GM23338 (cell line): ENCODE results near the gene PAM16. TPM values are rescaled to one million over a fixed set of nuclear protein-coding genes. Genes with fewer than 3 reads are reported as not detected.

Experiments used
- ATAC-seq: fragments of 200-7000 bp; cut with Tn5 transposase; 3 replicates; pipeline ENCODE4 v1.9.1; 2020
- DNase-seq: peaks from one replicate; pipeline ENCODE4 v3.0.0-alpha.2; 2015; ENCODE audit warnings: low spot score
- H2AFZ ChIP-seq: fragments of 200-600 bp; sonication (generic); 2 replicates; pipeline ENCODE4 v1.8.0; 2016; ENCODE audit warnings: antibody characterized with exemption, mild to moderate bottlenecking, moderate library complexity
- H3F3A ChIP-seq: fragments of 200-600 bp; sonication (generic); replicated peaks from 2 replicates; pipeline ENCODE4 v1.8.0; 2017; ENCODE audit warnings: antibody characterized with exemption, mixed run types, low read depth
- H3K27ac ChIP-seq: fragments of 200-600 bp; sonication (generic); 2 replicates; pipeline ENCODE4 v1.6.1; 2016; ENCODE audit warnings: low read depth
- H3K27me3 ChIP-seq: fragments of 200-600 bp; sonication (generic); 2 replicates; pipeline ENCODE4 v1.8.0; 2016; ENCODE audit warnings: mild to moderate bottlenecking, mixed run types, moderate library complexity; ENCODE audit not compliant: insufficient read depth
- H3K36me3 ChIP-seq: fragments of 200-600 bp; sonication (generic); 2 replicates; pipeline ENCODE4 v1.8.0; 2016; ENCODE audit warnings: mild to moderate bottlenecking; ENCODE audit not compliant: insufficient read depth
- H3K4me1 ChIP-seq: fragments of 200-600 bp; sonication (generic); 2 replicates; pipeline ENCODE4 v1.8.0; 2016; ENCODE audit warnings: mild to moderate bottlenecking, moderate library complexity; ENCODE audit not compliant: insufficient read depth
- H3K4me2 ChIP-seq: fragments of 200-600 bp; sonication (generic); 2 replicates; pipeline ENCODE4 v1.7.1; 2017; ENCODE audit warnings: mixed run types
- H3K4me3 ChIP-seq: fragments of 200-600 bp; sonication (generic); 2 replicates; pipeline ENCODE4 v1.6.1; 2016; ENCODE audit warnings: mixed run types
- H3K79me2 ChIP-seq: fragments of 200-600 bp; sonication (generic); replicated peaks from 2 replicates; pipeline ENCODE4 v1.8.0; 2017; ENCODE audit warnings: mild to moderate bottlenecking; ENCODE audit not compliant: insufficient read depth
- H3K9me2 ChIP-seq: fragments of 200-600 bp; sonication (generic); 2 replicates; pipeline ENCODE4 v1.8.0; 2017; ENCODE audit not compliant: insufficient read depth
- H4K20me1 ChIP-seq: fragments of 200-600 bp; sonication (generic); replicated peaks from 2 replicates; pipeline ENCODE4 v1.8.0; 2017; ENCODE audit warnings: mild to moderate bottlenecking; ENCODE audit not compliant: insufficient read depth
- H3K27ac Mint-ChIP-seq: 2 replicates; pipeline ENCODE4 v1.8.0; 2020; ENCODE audit warnings: inconsistent platforms, mild to moderate bottlenecking, moderate library complexity, mixed read lengths
- H3K27me3 Mint-ChIP-seq: 3 replicates; pipeline ENCODE4 v1.8.0; 2022; ENCODE audit warnings: low read depth, mild to moderate bottlenecking, moderate library complexity, mixed read lengths, inconsistent platforms; ENCODE audit not compliant: insufficient read depth, poor library complexity
- H3K36me3 Mint-ChIP-seq: 3 replicates; pipeline ENCODE4 v1.8.0; 2021; ENCODE audit warnings: low read depth, mild to moderate bottlenecking, inconsistent platforms, moderate library complexity, mixed read lengths
- H3K4me1 Mint-ChIP-seq: 3 replicates; pipeline ENCODE4 v1.8.0; 2020; ENCODE audit warnings: mild to moderate bottlenecking, inconsistent platforms, mixed read lengths
- H3K4me3 Mint-ChIP-seq: 3 replicates; pipeline ENCODE4 v1.8.0; 2021; ENCODE audit warnings: moderate library complexity, mild to moderate bottlenecking, inconsistent platforms, mixed read lengths
- H3K9me3 Mint-ChIP-seq: 3 replicates; pipeline ENCODE4 v1.8.0; 2020; ENCODE audit warnings: moderate library complexity, mild to moderate bottlenecking, inconsistent platforms, mixed read lengths
- CREB1 ChIP-seq: fragments of 250-450 bp; sonication (Bioruptor Pico); IDR thresholded peaks from 2 replicates; pipeline ENCODE4 v1.5.0; 2020; ENCODE audit warnings: low read depth, mild to moderate bottlenecking, moderate library complexity
- EZH2 ChIP-seq: fragments of 200-600 bp; sonication (generic); IDR thresholded peaks from one replicate; pipeline ENCODE4 v1.8.0; 2017; ENCODE audit warnings: antibody characterized with exemption, mild to moderate bottlenecking, low read depth; ENCODE audit not compliant: unreplicated experiment
- EZH2phosphoT487 ChIP-seq: fragments of 200-600 bp; sonication (generic); IDR thresholded peaks from one replicate; pipeline ENCODE4 v1.8.1; 2018; ENCODE audit warnings: antibody characterized with exemption; ENCODE audit not compliant: unreplicated experiment
- NANOG ChIP-seq: IDR thresholded peaks from 2 replicates; pipeline ENCODE4 v1.6.1; 2016; ENCODE audit warnings: antibody characterized with exemption, borderline replicate concordance
- POLR2AphosphoS5 ChIP-seq: IDR thresholded peaks from 2 replicates; pipeline ENCODE4 v1.6.1; 2016; ENCODE audit warnings: antibody characterized with exemption, low read depth
- REST ChIP-seq: IDR thresholded peaks from one replicate; pipeline ENCODE4 v1.6.1; 2018; ENCODE audit warnings: antibody characterized with exemption; ENCODE audit not compliant: unreplicated experiment
- ZNF462 ChIP-seq: fragments of 250-450 bp; sonication (Bioruptor Pico); IDR thresholded peaks from 2 replicates; pipeline ENCODE4 v1.5.0; 2020; ENCODE audit warnings: mild to moderate bottlenecking, moderate library complexity
- polyA plus RNA-seq: library from polyadenylated mRNA; unstranded; fragments of >200 nt; fragmentation: Nextera tagmentation; extraction: Ambion mirVana; gene quantifications from 2 replicates; pipeline ENCODE4 v1.2.1, GENCODE V29; 2016
- total RNA-seq: library from RNA; depleted of rRNA; stranded (reverse); fragments of >200 nt; shearing (Covaris generic); gene quantifications from 2 replicates; pipeline ENCODE4 v1.2.3, GENCODE V29; 2014

Gene PAM16
- total and polyA plus RNA-seq, 2 experiments from 2014 or later = 84.1 to 283 TPM

GRCh38 chr16:4317532-4318450 is 33.3 kb downstream of the PAM16 start:
- peaks cover 18% of the 10 kb centered on the region for H3K27me3 Mint-ChIP-seq
- H3K4me3 ChIP-seq = peak overlapping the region; percentile 84; the same call in 1 of the 2 replicates
- H2AFZ ChIP-seq = no peak overlapping the region
- peak overlapping the region; percentile 51 for H3K4me3 Mint-ChIP-seq
- H3F3A ChIP-seq = peaks cover 14% of the 10 kb centered on the region
- H3K27me3 ChIP-seq = peaks cover 19% of the 10 kb centered on the region
- peaks cover 51% of the 10 kb centered on the region for H3K79me2 ChIP-seq
- ATAC-seq (no peak), DNase-seq (peak; percentile 17)
- H3K4me1 Mint-ChIP-seq = peaks cover 16% of the 10 kb centered on the region
- peaks cover 3% of the 10 kb centered on the region; the same call in 1 of the 3 replicates for H3K9me3 Mint-ChIP-seq
- no peak overlapping the region for H3K27ac Mint-ChIP-seq
- H3K27ac ChIP-seq = 0 out of 2 replicates have a peak overlapping the region, but pooled peaks have one; percentile 26
- H3K4me2 ChIP-seq = peak overlapping the region; percentile 96; the same call in 1 of the 2 replicates
- peaks cover 32% of the 10 kb centered on the region for H3K4me1 ChIP-seq
- TF ChIP-seq REST (no peak), EZH2 (no peak), ZNF462 (CRISPR knock-in tag) (no peak), NANOG (no peak), POLR2AphosphoS5 (no peak), CREB1 (CRISPR knock-in tag) (no peak), EZH2phosphoT487 (no peak)
- no peaks in the 10 kb centered on the region for H3K36me3 ChIP-seq
- H3K36me3 Mint-ChIP-seq = no peaks in the 10 kb centered on the region; the same call in 2 of the 3 replicates
- H3K9me2 ChIP-seq = no peaks in the 10 kb centered on the region
- H4K20me1 ChIP-seq = peaks cover 16% of the 10 kb centered on the region; the same call in 1 of the 2 replicates
